Measurements from ENCODE around the gene INPP5K.

INPP5K gene

DNA sequence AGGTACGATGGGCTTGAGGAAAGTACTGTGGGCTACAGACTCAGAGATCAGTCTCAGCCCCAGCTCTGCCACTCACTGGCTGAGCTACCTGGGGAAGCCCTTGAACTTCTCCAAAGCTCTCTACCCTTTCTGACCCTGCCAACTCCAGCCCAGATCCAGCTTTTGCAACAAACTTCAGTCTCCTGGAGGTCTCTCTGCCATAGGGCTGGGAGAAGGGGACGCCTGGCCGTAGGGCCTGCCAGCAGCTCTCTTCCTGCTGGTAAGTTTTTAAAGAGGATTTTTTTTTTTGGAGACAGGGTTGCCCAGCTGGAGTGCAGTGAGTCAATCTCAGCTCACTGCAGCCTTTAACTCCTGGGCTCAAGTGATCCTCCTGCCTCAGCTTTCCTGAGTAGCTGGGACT, 11.5 kb downstream of the INPP5K start:
- DNase-seq: no peak

DNA sequence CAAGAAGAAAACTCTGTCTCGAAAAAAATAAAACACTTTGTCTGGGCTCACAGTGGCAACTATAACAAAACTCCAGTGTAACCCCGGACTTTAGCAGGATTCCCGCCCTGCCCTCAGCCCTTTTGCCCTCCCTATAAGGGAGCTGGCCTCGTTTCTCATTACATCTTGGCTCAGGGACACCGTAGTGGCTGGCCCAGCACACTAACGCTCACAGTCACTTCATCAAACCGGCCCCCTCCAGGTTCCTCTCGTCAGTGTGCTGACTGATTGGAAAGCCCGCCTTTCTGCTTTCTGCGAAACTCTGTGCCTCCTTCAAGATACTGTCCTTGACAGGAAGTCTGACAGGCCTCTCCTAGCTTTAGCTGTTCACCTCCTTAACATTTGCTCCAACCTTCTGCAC, 12.7 kb downstream of the INPP5K start:
- no peak for DNase-seq

DNA sequence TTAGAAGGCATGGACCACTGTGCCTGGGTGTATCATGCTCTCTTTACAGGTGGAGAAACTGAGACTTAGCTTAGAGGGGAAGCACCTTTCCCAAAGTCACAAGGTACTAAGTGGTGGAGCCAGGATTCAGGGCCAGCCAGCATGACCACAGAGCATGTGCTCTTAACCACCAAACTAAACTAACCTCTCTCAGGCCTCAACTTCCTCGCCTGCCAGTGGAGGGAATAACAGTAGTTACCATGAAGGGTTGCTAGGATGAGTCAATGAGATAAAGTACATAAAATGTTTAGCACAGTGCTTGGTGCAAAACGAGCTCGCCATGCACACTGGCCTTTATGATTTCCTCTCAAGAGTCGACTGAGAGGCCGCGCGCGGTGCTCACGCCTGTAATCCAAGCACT, 17.5 kb downstream of the INPP5K start:
- no peak for DNase-seq

DNA sequence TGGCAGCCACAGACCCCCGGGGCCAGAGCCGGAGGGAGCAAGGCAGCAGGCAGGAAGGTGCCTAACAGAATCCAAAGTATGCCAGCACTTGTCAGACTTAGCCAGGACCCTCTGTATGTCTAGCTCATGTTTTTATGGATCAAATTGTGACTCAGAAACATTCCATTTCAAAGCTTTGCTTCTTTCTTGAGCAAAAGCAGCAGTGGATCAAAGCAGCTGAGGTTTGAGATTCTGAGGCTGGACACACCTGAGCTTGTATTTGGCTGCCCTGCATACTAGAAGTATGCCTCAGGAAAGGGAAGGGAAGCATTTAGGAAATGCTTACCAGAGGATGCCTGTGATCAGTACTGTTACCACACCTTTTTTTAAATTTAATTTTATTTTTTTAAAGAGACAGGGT, 18.2 kb downstream of the INPP5K start:
- DNase-seq: no peak

DNA sequence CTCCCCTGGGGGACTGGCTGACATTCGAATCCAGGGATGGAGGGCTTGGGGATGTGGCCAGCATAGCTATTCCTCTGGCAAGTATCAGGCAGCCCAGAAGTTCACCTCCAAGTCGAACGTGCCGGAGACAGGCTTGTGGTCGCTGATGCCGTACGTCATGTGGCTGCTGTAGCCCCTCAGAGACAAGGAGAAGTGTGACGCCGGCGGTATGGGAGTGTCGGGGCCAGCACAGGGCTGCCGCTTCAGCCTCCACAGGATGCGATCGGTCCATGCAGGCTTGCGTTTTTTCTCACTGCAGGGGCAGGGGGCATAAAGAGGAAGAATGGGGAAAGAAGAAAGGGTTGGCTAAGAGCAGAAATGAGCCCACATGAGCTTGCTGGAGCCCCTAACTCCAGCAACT, 18.6 kb downstream of the INPP5K start:
- no peak for DNase-seq

DNA sequence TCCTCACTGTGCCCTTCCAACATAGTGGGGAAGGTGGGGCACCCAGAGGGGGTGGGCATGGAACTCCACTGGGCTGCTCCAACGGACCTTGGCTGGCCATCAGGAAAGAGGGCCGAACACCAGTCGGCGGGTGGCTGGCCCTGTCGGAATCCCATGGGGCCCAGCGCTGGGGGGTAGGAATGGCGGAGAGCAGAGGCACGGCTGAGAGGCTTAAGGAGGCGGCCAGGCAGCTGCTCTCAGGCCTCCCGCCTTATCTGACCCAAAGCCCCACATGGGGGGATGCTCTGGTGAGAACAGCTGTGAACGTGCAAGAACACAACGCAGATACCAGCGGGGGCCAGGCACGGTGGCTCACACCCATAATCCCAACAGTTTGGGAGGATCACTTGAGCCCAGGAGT, 19.5 kb downstream of the INPP5K start:
- DNase-seq: no peak

DNA sequence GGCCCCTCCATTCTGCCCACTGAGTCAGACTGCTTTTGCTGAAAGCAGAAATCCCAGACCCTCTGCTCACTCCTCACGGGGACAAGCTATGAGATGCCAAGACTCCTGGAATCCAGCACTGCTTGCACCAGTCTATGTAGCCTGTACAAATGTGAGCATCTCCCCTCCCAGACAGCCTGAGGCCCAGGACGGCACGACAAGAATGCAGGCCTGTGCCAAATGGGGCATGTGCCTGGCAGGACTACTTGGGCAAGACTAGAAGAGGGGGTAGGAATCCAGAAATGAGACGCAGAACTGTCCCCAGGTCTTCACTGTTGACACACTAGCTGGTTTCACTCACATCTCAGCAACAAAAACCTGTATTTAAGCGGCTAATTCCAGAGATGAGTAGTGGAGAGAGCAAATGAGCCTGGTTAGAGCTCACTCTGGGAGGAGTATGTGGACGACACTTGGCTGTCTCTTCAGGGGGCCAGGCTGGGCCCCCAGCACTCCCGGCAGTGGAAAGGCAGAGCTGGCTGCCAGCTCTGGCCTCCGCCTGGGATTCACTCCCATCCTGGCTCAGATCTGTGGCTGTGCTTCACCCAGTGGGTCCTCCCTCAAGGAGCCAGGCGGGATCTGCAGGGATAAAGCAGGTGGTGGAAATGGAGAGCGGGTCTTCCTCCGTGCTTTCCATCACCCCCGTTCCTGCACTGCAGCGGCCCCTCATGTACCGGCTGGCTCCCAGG, 21.0 kb downstream of the INPP5K start:
- no peak for DNase-seq

DNA sequence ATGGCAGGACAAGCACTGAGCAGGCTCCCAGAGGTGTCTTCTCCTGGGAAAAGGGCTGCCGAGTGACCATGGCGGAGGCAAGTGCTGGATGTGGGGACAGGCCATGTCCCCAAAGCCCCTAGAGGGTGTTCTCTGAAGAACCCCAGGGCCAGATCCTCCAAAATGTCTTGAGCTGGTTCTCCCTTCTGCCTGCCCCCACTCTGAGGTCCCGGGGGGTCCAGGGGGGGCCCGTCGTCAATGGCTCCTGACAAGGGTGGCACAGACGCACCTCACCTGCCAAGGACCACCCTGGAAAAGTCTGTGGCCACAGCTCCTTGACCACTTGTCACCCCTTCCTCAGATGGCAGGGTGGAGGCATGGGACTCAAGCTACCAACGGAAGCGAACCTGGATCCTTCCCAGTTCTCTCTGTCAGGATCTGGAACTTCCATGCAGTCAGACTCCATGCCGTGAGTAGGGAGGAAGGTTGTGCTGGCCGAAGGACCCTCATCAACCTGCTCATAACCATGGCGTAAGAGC, 21.6 kb downstream of the INPP5K start:
- no peak for DNase-seq

DNA sequence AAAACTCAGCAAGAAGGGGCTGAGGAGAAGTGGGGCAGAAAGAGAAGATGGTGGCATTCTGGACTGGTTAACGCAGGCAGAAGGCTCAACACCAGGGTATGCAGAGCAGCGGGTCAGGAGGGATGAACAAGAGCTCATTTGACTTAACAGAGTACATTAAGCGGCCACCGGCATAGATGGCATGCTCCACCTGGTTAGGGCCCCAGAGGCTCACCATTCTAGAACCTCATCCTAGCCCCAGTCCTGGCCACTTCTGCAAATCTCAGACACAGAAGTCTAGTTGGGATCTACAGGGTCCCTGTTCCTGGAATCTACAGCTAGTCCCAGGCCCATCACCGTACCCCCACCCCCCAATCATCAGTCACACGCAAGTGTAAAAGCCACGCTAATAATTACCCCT, 22.2 kb downstream of the INPP5K start:
- DNase-seq: no peak

DNA sequence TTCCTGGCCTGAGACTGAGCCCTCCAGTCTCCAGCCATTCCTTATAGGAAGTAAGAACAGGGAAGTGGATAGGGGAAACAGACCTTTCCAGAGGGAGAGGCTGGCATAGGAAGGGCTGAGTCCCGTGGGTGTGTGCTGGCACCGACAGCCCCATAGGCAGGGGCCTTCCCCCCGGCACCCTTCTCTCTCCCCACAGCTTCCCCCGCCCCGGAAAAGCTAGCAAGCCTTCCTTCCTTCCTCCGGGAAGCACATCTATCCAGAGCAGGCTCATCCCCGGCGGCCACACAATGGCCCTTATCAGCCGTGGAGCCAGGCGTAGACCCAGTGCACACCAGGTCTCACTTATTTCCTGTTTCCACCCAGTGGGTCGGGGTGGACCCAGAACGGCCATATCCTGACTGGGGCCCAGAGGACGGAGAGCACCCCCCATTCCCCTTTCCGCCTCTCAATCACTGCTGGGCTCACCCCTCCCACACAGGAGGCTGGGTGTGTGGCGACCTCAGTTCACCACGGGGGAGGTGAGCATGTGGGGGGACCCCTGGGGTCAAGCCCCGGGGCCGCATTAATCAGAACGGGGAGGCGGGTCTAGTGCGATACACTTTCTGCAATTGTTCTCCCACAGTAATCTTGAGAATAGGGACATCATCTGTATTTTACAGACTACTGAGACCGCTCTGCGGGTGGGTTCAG, 23.0 kb downstream of the INPP5K start:
- no peak for DNase-seq

DNA sequence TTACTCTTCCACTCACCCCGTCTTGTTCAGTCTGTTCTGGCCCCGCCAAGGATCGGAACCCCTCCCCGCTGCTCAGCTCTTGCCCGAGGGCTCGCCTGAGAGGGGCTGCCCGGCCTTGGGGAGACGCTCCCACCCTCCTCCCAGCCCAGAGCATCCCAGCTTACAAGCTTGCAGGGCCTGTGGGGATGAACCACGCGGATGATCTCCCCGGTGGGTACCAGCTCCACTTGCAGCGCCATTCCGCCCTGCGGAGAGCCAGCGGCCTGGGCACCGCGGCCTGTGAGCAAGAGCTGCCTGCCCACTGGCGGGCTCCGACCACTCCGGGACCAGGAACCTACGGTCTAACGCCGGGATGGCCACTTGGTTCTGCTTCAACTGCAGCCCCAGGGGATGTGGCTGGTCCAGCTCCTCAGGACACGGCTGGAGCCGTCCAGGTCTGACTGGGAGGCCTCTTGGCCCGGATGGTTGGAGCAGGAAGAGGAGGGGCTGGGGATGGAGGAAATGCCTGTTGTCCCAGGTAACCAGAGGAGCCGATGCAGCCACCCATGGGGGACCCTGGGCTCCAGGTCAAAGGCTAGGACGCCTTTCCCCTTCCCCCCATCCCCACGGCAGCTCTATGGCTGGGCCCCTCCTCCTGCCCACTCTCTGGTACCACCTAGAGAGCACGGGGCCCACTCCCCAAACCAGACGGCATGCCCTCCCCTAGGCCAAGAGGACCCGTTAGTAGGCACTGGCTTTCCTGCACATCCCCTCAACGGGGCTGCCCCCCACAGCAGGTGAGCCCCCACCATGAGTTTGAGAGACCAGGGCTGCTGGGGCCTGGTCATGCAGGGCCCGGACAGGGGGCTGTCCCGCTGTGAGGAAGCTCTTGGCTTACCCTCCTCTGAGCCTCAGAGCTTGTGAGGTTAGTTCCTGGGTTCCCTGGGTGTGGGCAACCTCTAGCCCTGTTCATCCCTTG, 23.9 kb downstream of the INPP5K start, which contains the start of gene MYO1C:
Gene MYO1C (minus strand): TSS at position 438 of the 958 bp plus-strand sequence. CDS start 199 bp downstream, at position 239.
- no peak for DNase-seq

DNA sequence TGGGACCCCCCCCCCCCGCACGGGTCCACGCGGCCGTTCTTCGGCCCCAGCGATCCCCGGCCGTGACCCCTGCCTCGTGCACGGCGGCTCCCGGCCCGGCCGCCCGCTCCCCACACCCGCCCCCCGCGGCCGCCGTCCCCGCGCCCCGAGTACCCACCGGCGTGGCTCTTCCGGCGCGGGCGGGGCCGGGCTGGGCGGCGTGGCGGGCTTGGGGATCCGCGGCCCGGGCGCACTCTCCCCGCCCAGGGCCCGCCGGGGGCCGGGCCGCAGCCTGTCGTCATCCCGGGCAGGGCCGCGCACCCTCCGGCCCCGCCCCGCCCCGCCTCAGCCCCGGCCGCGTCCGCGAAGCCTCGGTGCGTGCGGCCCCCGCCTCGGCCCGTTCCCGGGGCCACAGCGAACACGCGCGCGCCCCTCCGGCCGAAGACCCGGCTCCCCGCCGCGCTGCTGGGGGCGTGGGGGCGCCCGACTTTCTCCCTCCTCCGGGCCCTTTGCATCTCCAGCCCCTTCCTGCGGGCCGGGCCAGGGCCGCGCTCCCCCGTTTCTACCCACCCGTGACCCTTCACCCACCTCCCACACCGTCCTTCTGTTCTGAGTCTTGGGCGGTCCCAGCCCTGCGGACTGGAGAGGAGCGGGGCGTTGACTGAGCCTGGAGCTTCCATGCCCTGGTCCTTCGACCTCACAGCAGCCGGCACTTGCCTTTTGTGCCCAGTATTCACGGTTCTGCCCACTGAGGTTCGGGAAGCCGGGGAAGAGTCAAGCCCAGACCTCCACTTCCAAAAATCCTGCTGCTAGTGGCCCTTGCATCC, 24.8 kb downstream of the INPP5K start:
- DNase-seq: peak in 2 of 3 experiments; percentile 13 to 18

DNA sequence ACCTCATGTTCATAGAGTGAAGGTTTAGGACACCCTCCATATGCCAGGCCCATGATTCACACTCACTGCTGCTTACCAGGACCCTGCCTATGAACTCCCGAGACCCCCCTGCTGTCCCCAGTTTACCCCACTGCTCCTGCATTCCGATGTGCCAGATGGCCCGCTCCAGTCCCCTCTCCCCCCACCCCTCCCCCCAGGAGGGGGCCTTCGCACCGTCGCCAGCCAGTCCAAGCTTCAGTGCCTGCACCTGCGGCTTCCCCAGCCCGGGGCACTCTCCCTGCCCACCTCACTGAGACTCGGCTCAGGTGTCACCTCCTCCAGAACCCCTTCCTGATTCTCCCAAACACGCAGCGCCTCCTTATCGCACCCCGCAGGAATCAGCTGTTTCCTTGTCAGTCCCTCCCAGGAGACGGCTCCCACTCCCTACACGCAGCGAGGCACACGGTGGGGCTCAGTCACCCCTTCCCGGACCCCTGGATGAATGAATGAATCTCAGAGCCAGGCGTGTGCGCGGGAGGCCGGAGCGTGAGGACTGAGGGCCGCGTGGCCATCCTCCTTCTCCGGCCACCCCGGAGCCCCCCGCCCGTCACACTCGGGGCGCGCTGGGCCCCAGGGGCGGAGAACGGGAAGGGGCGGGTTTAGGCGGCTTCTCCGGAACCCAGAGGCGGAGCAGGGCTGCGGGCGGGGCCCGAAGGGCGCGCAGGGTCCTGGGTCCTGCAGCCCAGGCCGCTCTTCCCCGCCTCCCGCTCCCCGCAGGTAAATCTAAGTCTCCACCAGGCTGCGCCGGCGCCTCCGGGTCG, 25.6 kb downstream of the INPP5K start:
- DNase-seq: peak; percentile 25 to 29 (median 25)

DNA sequence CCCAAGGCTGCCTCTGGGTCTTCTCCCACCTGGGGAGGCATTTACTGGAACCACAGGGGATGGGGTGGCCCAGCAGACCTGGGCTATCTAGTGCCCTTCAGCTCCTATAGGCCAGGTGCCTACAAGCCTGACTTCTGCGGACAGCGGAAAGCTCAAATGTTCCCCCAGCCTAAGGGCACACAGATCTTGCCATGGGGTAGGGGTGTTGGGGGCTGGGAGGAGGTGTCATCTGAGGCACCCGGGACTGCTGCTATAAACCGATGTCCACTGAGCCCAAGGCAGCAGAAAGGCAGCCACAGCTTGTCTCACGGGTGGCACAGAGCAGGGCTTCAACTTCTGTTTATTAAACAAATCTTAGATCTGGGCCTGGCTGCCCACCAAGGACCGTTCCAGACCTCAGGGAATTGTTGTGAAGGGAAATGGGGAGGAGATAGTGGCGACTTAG, 27.6 kb downstream of the INPP5K start:
- DNase-seq: no peak

DNA sequence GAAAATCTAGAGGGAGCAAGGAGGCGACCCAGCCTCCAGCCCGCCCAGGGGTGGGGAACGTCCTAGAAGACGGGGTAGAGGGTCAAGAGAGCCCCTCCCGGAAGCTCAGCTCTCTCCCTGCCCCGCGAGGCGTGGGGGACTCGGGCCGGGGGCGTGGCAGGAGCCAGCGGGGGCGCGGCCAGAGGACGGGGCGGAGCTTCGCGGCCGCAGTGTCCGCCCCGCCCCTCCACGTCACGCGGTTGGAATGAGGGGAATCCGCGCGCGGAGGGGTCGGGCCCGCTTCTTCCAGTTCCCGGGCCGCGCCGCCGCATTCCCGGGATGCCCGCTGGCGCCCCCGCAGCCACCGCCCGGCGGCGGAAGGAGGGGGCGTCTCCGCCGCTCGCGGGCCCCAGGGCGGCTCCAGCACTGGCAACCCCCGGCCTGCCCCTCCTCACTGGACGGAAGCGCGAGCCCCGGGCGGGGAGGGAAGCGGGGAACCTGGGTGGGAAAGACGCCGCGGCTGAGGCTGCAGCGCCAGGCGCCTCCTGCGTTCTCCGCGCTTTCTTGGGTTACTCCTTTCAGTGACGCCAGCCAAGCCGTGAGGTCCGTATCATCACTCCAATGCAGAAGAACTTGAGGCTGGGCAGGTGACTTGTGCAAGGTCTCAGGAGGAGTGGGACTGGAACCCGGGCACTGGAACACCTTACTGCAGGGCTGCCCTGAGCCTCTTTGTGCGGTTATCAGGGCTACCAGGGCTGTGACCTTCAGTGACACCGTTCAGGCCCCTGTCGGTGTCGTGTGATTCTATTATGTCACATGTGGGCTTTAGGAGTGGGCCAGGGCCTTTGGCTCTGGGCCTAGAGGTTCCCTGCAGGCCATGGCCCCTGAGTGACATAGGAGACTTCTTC, 28.2 kb downstream of the INPP5K start:
- peak; percentile 34 to 75 (median 65) for DNase-seq

DNA sequence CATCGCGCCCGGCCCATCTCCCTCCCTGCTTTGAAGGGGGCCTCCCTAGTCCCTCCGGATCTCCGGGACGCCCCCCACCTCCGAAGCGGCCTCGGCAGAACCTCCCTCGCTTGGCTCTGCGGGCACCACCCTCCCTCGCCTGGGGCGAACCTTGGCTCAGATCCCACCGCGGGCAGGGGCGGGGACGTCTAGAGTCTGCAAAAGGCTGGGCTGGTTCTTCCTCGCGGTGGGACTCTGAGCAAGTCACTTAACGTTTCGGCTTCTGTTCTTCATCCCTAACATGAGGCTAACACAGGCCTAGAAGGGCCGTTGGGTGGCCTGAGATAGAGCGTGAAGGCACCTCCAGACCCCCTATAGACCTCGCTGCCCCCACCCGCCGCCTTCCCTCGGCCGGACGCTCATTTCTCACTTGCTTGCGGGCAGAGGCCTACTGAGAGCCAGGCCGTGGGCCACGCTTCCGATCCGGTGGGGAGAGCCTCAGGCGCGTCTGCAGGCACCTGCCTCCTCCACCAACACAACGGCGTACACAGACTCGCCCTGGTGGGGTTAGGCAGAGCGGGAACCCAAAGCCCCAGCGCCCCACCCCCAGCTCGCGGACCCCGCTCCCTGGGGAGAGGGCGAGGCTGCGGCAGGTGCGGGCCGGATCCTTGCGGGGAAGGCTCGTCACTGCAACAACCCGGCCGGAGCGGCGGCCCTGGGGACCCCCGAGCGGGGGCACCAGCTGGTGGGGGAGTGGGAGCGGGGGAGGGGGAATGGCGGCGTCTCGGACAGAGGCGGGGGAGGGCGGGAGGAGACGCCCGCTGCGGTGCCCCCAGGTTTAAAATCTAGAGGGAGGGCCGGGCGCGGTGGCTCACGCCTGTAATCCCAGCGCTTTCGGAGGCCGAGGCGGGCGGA, 29.4 kb downstream of the INPP5K start:
- DNase-seq: peak; percentile 14 to 45 (median 39)

DNA sequence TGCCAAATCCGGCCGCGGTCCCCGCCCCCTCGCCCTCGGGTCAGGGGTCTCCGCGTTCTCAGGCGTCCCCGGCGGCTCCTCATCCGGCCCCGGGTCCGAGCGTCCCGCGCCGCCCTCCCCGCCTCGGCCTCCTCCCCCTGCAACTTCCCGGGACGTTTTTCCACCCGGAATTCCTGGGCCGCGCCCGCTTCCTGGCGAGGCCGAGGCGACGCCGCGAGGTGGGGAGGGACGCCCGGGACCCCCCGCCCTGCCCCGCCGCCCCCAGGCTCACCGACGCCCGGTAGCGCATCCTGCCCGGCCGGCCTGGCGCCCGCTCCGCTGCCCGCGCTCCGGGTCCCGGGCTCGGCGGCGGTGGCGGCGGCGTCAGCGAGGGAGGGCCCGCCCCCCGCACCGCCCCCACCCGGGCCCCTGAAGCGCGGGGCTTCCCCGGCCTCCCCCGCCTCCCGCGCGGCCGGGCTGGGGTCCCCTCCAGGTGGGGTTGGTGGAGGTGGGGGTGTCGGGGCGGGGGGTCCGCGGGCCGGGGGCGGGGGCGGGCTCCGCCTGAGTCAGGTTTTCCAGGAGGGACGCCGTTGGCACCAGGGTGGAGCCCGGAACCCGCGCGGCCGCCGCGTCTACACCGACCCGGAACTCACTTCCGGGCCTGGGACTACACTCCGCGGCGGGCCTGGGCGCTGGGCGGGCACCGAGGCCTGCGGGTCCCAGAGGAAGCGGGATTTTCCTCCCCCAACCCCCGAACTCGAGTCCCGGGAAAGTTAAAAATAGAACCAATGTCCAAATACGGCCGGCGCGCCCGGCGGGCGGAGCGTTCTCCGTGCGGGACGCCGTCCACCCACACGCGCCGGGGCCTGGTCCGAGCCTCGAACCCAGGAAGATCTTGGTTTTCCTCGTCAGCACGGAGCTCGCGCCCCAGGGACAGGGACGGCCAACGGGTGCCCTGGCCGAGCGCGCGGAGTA, 30.7 kb downstream of the INPP5K start:
- peak in 1 of 3 experiments; percentile 10 for DNase-seq
